Activated CD8-positive, alpha-beta memory T cell treated with anti-CD3 and anti-CD28 coated beads, Interleukin-2, amount 50 U/mL, for 24 hours (primary cell): ENCODE data around the gene JAM3.

Experiments
- DNase-seq: peaks from one replicate; pipeline ENCODE4 v3.0.0-alpha.2; 2020; ENCODE audit errors: extremely low read depth

The JAM3 gene

DNA sequence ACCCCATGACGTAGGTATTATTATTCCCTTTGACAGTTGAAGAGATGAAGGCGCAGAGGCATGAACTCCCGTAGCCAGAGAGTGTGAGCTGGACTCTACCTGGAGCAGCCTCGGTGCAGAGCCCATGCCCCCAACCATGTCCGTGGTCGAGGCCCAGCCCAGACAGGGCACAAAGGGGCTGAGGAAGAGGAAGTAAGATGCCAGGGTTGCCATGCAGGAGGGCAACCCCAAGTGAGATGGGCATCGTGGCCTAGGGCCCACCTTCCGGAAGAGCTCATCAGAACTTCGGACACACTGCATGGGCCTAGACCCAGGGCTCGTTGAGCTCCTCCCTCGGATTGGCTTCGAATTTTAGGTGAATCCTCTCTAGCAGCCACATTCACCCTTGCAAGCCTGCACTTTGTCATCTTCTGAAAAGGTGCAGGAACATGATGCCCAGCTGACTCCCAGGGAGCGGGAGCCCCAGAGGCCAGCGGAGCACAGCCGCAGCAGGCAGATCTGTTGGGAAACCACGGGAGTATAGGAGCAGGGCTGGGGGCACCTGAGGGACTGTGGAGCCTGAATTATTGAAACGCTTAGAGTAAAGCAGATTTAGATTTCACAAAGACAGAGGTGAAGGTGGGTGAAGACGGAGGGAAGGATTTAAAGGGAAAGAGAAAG lies 29.0 kb upstream of the JAM3 start:
- DNase-seq: no peak

DNA sequence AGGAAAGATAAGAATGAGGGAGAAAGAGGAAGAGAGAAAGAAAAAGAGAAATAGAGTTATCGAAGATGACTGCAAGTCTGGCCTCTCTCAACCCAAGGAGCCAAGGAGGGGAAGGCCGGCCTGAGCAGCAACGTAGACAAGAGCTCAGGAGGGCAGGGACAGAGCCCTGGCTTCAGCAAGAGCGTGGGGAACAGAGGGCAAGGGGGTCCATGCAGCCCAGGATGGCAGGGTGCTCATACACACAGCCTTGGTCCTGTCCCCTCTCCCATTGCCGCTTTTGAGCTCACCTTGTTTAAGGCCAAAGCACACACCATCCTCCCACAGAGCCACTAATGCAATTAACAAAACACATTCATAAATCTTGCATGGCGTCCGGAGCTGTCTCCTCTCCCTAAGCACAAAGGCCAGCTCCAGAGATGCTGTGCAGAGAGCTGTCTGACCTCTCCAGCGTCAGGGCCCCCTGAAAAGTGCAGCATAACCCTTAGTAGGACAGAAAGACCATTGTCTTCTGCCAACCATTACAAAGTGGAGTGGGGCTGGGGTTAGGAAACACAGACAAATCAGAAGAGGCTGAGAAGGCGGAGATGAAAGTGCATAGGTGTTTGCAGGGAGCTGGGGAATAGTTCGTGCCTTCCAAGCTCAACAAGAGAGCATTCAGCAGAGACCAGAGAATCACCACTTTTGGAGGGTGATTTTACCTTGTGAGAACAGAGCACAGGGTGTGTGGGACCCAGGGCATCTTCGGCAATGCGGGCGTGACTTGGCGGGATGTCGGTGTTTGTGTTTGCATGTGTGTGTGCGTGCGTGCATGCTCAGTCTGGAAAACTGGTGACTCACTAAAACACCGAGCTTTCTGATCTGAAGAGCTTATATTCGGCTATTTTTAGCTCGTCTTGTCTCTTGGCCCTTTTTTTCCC lies 28.2 kb upstream of the JAM3 start:
- no peak for DNase-seq

- DNase-seq: no peak
Observed at GRCh38 chr11:134041349-134041748, 27.5 kb upstream of the JAM3 start.

DNA sequence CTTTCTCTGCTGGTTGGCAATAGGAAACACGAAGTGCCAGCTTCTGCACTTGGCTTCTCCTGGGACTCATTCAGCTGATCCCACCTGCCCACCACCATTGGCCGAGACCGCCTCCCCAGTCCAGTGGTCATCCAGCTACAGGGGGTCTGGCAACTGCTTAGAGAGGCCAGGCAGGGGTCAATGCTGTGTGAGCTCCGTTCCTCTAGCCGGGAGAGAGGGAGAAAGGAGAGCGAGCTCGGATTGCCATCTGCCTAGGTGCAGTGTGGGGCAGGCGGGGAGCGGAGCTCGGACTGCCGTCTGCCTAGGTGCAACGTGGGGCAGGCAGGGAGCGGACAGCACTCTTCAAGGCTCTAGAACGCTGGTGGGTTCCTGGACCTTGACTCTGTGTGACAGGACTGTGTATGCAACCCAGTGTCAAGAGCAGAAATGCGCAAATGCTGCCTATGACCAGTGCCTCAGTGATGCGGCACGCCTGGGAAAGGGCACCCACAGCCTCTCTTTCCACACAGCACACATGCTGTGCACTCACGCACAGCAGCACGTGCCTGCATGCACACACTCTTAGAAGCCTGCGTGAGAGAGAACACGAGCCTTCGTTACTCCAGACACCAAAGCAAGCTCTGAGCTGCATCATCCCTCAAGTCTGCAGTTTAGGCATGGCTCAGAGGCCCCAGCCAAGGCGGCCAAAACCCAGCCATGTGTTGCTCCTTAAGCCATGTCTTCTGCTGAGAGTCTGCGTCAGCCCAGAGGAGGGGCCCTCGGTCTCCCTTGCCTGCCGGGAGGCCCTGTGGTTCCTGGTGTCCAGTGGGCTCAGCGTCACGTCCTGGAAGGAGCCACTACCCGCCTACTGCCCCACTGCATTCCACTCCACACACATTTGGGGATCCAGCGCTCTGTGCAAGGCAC lies 26.8 kb upstream of the JAM3 start:
- DNase-seq: no peak

- DNase-seq: no peak
Observed at GRCh38 chr11:134043821-134044420, 25.0 kb upstream of the JAM3 start.

GRCh38 chr11:134044514-134045284 lies 24.2 kb upstream of the JAM3 start:
- DNase-seq: no peak

- no peak for DNase-seq
Observed at GRCh38 chr11:134045799-134046635, 22.9 kb upstream of the JAM3 start.

- no peak for DNase-seq
Observed at GRCh38 chr11:134046681-134047449, 22.0 kb upstream of the JAM3 start.

DNA sequence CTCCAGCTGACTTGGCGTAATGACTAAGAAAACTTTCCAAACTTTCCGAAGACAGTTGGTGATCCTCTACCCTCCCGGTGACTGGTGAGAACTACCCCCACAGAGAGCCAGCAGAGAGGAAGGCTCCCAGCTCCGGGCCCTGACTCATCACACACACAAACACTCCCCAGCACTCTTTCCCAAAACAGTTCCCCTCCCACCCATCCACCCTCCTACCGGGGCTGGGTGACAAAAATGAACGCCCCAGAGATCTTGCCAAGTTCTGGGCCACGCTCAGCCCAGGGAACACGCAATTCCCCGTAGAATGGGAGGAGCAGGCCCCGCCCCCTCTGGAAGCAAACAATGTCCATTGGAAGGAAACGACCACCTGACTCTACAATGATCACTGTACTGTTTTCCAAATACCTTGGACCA lies 21.3 kb upstream of the JAM3 start:
- DNase-seq: no peak

- DNase-seq: no peak
Observed at GRCh38 chr11:134048028-134048427, 20.8 kb upstream of the JAM3 start.

DNA sequence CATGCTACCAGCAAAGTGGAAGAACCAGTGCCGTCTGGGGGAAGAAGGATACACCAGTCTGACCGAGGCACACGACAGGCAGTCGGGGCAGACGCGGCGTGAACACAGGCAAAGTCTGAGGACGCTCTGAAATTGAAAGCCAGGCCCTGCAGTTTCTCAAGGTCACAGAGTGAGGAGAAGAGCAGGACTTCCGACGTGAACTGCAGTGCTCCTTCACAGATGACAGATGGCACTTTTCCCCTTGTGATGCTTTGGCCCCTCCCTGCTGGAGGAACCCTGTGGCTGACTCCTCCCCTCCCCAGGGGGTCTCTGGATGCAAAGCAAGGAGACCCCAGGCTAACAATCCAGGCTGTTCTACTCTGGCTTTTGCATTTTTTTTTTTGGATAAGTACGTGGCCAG lies 19.6 kb upstream of the JAM3 start:
- no peak for DNase-seq

- DNase-seq: no peak
Observed at GRCh38 chr11:134050541-134051383, 18.1 kb upstream of the JAM3 start.

GRCh38 chr11:134052395-134052987 lies 16.4 kb upstream of the JAM3 start:
- DNase-seq: no peak

- no peak for DNase-seq
Observed at GRCh38 chr11:134052988-134053945, 15.6 kb upstream of the JAM3 start.

DNA sequence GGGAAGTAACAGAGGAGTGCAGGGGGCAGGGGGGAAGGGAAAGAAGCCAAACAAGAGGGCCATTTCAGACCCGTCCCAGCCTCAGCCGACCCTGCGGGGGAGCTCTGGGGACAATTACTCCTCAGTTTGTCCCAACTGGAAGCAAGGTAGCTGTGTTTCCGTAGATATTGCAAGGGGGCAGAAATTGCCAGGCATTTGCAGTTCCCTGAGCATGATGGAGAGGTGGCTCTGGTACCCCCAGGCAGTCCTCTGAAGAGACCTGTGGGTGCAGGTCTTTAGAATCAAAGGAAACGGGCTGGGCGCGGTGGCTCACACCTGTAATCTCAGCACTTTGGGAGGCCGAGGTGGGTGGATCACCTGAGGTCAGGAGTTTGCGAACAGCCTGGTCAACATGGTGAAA lies 13.8 kb upstream of the JAM3 start:
- no peak for DNase-seq

DNA sequence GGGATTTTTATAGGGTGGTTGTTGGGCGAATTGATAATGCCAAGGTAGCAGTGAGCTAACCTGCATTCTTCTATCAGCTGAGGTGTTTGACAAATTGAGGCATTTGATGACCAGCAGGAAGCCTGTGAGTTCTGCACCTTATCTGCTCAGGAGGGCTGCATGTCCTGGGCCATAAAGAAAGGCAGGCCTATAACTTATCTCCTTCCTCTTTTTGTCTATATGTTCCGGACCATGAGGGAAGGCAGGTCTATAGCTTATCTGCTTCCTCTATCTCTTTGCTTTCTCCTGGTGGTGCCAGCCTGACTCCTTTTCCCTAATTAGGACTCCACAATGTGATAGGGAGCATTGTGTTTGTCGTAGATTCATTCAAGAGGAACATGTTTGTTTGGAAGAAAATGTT lies 8.6 kb upstream of the JAM3 start:
- DNase-seq: no peak
